ELF-1 (cell line): ENCODE data around the gene RIC8A.
"Not testable (repeated sequence)": the region's sequence is repeated elsewhere in the genome, so short reads cannot be mapped to it uniquely, and the experiment has no call there.

ENCODE experiments used
- DNase-seq: peaks from one replicate; pipeline ENCODE4 v3.0.0-alpha.2; 2016; ENCODE audit warnings: low read depth, low spot score

The RIC8A gene

GRCh38 chr11:217704-218103, 10.2 kb downstream of the RIC8A start:
- DNase-seq, result no peak

- no peak for DNase-seq
These were observed 11.5 kb downstream of the RIC8A start for GRCh38 chr11:218815-219593.

GRCh38 chr11:220641-221215, 13.2 kb downstream of the RIC8A start:
- not testable (repeated sequence) for DNase-seq

GRCh38 chr11:221539-221938, 14.0 kb downstream of the RIC8A start:
- no peak for DNase-seq

GRCh38 chr11:221998-222789, 14.7 kb downstream of the RIC8A start:
- DNase-seq, result no peak

GRCh38 chr11:223026-223789, 15.7 kb downstream of the RIC8A start:
- DNase-seq, result no peak

GRCh38 chr11:223884-224283, 16.4 kb downstream of the RIC8A start:
- DNase-seq, result no peak

GRCh38 chr11:224424-224823, 16.9 kb downstream of the RIC8A start:
- DNase-seq, result no peak

- DNase-seq, result no peak
These were observed 18.4 kb downstream of the RIC8A start for GRCh38 chr11:225734-226453.

- DNase-seq, result no peak
These were observed 20.4 kb downstream of the RIC8A start for GRCh38 chr11:227824-228379.

- no peak for DNase-seq
These were observed 22.9 kb downstream of the RIC8A start for GRCh38 chr11:230431-230830.

- DNase-seq, result peak; percentile 32
These were observed 25.5 kb downstream of the RIC8A start for GRCh38 chr11:232783-233565.

GRCh38 chr11:235180-235579, 27.7 kb downstream of the RIC8A start:
- DNase-seq, result no peak

GRCh38 chr11:235609-235996, 28.1 kb downstream of the RIC8A start:
- DNase-seq, result no peak

- peak; percentile 80 for DNase-seq
These were observed 28.7 kb downstream of the RIC8A start, which contains the start of gene SIRT3 for GRCh38 chr11:235997-236773. TSS of gene SIRT3 (minus strand) at chr11:236342. CDS start at chr11:236328, 14 bp downstream.

- peak; percentile 90 for DNase-seq
These were observed 29.6 kb downstream of the RIC8A start, which contains the start of gene PSMD13 for GRCh38 chr11:236774-237767. TSS of gene PSMD13 (plus strand) at chr11:236976. CDS start at chr11:237050, 74 bp downstream.

GRCh38 chr11:238346-238745, 30.8 kb downstream of the RIC8A start:
- not testable (repeated sequence) for DNase-seq

GRCh38 chr11:240315-240714, 32.8 kb downstream of the RIC8A start:
- no peak for DNase-seq
